ENCODE measurements around the gene ATP8A1. TPM values are rescaled to one million over a fixed set of nuclear protein-coding genes. Genes with fewer than 3 reads are reported as not detected.

ATP8A1 gene
- 2.2 and 7.0 TPM in 2 replicates for total RNA-seq

DNA sequence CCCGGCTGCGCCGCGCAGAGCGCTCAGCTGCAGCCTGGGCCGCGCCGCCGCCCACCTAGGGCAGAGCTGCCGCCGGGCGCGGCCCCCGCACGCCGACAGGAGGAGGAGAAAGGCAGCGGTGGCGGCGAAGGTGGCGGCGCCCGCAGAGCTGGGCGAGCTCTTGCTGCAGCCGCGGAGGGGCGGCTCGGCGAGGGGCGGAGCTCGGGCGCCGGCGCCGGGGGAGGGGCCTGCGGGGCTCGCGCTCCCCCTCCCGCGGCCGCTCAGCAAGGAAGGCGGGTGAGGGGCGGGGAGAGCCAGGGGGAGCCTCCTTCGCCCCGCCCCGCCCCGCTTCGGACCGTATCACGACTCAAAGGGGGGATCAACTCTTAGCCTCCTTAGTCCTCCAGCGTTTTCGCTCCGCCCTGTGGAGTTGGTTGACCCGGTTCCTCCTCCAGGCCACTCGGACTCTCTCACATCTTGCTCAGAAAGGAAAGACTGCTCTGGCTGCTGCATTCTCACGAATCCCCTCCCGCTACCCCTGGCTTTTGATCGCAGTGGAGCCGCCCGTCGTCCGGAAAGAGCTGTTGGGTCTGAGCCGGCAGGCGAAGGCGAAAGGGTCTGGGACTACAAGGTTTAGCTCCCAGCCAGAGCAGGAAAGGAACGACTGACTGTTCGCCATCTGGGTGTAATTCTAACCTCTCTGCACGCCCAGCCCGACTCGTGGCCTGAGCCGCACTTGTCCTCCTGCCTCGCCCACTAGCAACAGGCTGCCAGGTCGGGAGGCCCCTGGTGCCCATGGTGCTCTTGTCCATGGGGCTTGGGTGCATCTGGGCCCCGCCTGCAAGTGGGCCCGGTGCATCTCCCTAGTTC is at the start of gene ATP8A1:
TSS of gene ATP8A1 (minus strand) at position 162 of the 849 bp plus-strand sequence. CDS start 232 bp downstream, outside the sequence.

DNA sequence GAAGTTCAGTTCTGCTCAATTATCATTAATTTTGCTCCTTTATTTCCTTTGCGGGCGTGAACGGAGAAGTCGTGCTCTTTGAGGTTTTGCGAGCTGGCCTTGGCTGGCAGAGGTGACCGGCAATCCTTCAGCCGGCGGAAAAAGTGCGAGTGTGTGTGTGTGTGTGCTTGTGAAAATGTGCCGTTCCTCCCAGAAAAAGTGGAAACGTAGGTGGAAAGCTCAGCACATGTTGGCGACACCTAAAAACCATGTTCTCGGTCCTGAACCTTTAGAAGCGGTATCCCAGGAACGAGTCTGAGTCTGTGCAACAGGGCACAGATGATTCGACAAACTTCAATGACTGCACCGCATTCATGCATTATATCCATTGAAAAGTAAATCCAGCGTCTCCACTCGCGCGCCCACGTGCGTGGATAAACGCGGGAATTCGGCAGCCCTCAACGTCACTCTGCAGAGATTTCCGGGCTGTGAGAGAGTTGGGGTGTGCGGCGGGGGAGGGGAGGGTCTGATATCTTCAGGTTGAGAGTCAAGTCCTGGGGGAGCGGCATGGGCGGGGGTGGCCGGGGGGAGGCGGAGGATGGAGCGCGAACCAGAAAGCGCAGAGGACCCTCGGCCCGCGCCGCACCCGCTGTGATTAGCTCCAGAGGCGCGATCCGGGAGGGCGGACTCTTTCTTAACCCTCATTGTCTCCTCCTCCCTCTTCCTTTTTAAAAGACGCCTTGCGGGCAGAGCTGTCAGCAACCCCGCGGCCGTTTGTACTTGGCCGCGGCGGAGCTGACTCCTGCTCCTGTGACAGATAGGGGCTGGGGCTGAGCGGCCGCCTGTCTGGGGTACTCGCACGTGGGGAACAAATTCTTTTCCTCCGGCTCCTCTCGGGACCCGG is 259.9 kb downstream of the ATP8A1 start, which contains the start of gene SHISA3:
TSS of gene SHISA3 (plus strand) at position 737 of the 883 bp plus-strand sequence. CDS start 569 bp downstream, outside the sequence.

Other genes starting within 250 kb of the ATP8A1 start
- not detected in 2 replicates for gene GRXCR1, start 235.6 kb upstream of the ATP8A1 start, total RNA-seq